Measurements from ENCODE around the gene FOXS1. TPM values are rescaled to one million over a fixed set of nuclear protein-coding genes. Genes with fewer than 3 reads are reported as not detected.

The FOXS1 gene
- total RNA-seq, 2 experiments from 2014 or later = not detected

DNA sequence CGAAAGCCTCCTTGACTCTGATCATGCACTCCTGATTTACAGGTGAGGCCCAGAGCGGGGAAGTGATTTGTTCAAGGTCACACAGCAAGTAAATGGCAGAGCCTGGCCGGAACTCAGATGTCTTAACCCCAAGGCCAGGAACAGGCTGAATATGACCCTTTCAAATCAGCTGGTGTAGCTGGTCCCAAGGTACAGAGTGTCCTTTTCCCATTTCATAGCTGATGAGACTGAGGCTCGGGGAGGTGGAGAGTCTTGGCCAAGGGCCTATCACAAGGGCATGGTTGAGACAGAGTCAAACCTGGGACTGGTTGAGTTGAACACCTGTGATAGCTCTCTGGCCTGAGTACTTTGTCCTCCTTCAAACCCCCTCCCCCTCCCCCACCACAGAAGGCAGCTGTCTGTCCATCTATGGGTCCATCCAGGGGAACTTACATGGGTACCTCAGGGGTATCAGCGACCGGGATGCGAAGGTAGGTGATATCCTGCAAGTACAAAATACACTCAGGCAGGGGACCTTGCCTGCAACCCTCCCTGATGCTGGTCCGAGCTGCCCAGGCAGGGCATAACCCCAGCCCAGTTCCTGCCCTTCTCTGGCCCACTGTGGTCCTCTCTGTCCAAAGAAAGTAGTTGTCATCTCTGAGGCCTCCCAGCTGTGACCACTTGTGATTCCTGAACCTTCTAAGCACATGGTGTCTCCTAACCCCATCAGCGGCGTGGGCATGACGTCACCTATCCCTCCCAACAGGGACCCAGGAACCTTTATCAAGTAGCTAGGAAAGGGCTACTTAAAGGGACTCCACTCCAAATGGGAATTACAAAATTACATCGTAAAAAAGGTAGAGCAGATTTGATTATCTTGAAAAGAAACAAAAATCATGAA lies 19.4 kb upstream of the FOXS1 start:
- POLR2A ChIA-PET = no interaction called here
- intact Hi-C loops (cut with micrococcal nuclease; ENCODE audit: unreplicated experiment) = no loop called here
- H2AFZ ChIP-seq (ENCODE audit: low read length) = no peak overlapping the region
- CTCF ChIA-PET (ENCODE audit: unreplicated experiment) = no interaction called here
- peaks cover 11% of the 10 kb centered on the region for H3K4me1 ChIP-seq (ENCODE audit: insufficient read depth, low read length, poor library complexity, severe bottlenecking)
- BruUV-seq (replicated peaks) = no TSS peak
- no peak overlapping the region for H3K4me2 ChIP-seq (ENCODE audit: low read length)
- H3K4me3 ChIP-seq (ENCODE audit: low read depth, low read length, poor library complexity, severe bottlenecking) = no peak overlapping the region
- no peak overlapping the region for H3K27ac ChIP-seq (ENCODE audit: low read depth, low read length, poor library complexity, severe bottlenecking)
- no peak for DNase-seq (ENCODE audit: low spot score)
- H3K9me2 ChIP-seq (ENCODE audit: insufficient read depth, low read length) = no peaks in the 10 kb centered on the region
- H3K9me3 ChIP-seq (ENCODE audit: low read length) = no peaks in the 10 kb centered on the region
- no peaks in the 10 kb centered on the region for H3K79me2 ChIP-seq (ENCODE audit: insufficient read depth, low read depth, low read length)
- no peaks in the 10 kb centered on the region for H3K36me3 ChIP-seq (ENCODE audit: insufficient read depth, low read length)
- no peaks in the 10 kb centered on the region for H4K20me1 ChIP-seq (ENCODE audit: insufficient read depth, low read length)
- TF ChIP-seq, protein P1, sequence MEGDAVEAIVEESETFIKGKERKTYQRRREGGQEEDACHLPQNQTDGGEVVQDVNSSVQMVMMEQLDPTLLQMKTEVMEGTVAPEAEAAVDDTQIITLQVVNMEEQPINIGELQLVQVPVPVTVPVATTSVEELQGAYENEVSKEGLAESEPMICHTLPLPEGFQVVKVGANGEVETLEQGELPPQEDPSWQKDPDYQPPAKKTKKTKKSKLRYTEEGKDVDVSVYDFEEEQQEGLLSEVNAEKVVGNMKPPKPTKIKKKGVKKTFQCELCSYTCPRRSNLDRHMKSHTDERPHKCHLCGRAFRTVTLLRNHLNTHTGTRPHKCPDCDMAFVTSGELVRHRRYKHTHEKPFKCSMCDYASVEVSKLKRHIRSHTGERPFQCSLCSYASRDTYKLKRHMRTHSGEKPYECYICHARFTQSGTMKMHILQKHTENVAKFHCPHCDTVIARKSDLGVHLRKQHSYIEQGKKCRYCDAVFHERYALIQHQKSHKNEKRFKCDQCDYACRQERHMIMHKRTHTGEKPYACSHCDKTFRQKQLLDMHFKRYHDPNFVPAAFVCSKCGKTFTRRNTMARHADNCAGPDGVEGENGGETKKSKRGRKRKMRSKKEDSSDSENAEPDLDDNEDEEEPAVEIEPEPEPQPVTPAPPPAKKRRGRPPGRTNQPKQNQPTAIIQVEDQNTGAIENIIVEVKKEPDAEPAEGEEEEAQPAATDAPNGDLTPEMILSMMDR (conservative IDR thresholded peaks at IDR 0.05; ENCODE audit: low read length) = no peak
- TF ChIP-seq EZH2phosphoT487 (IDR thresholded peaks at IDR 0.05; ENCODE audit: borderline replicate concordance, low read depth, low read length) = no peak

DNA sequence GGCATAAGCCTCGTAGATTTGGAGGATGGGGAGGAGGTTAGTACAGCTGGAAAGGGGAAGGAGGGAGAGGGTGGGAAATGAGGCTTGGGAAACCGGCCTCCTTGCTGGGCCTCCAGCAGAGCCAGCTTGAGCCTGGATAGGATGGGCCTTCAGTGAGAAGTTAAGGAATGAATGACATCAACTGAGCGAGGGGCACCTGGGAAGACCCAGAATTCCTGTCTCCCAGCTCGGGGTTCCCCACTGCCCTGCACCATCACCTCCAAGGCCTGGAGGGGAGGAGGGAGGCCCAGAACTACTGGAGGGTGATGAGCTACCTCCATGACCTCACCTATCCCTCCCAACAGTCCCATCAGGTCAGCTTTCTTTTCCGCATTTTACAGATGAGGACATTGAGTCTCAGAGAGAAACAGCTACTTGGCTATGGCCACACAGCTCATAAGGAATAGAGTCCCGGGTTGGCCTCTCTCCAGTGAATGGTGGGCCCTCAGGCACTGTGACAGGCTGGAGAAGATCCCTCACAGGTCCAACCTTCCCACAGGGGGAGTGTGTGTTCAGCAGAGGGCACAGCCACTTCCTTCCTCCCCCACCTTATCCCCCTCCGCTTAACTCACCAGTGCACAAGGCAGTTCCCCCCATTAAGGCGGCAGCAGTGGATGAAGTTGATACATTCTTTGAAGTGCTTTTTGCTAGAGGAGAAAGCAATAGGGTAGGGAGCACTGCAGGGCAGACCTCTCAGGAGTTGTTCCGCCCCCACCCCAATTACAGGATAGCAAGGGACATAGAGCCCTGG lies 18.1 kb upstream of the FOXS1 start:
- no peaks in the 10 kb centered on the region for H4K20me1 ChIP-seq (ENCODE audit: insufficient read depth, low read length)
- H2AFZ ChIP-seq (ENCODE audit: low read length) = no peak overlapping the region
- H3K9me3 ChIP-seq (ENCODE audit: low read length) = no peaks in the 10 kb centered on the region
- H3K9me2 ChIP-seq (ENCODE audit: insufficient read depth, low read length) = no peaks in the 10 kb centered on the region
- no peak overlapping the region for H3K4me2 ChIP-seq (ENCODE audit: low read length)
- H3K4me1 ChIP-seq (ENCODE audit: insufficient read depth, low read length, poor library complexity, severe bottlenecking) = peaks cover 17% of the 10 kb centered on the region
- DNase-seq (ENCODE audit: low spot score) = no peak
- no peaks in the 10 kb centered on the region for H3K36me3 ChIP-seq (ENCODE audit: insufficient read depth, low read length)
- no peaks in the 10 kb centered on the region for H3K79me2 ChIP-seq (ENCODE audit: insufficient read depth, low read depth, low read length)
- no peak overlapping the region for H3K4me3 ChIP-seq (ENCODE audit: low read depth, low read length, poor library complexity, severe bottlenecking)
- no TSS peak for BruUV-seq (replicated peaks)
- no peak for TF ChIP-seq EZH2phosphoT487 (IDR thresholded peaks at IDR 0.05; ENCODE audit: borderline replicate concordance, low read depth, low read length)
- TF ChIP-seq, protein P1 (conservative IDR thresholded peaks at IDR 0.05; ENCODE audit: low read length) = no peak
- intact Hi-C loops (cut with micrococcal nuclease; ENCODE audit: unreplicated experiment) = no loop called here
- CTCF ChIA-PET (ENCODE audit: unreplicated experiment) = interaction anchor here (1.2 kb wide), 1 partner anchor 11 kb away, joined by 4 read pairs; no protein-coding TSS in a partner anchor
- H3K27ac ChIP-seq (ENCODE audit: low read depth, low read length, poor library complexity, severe bottlenecking) = no peak overlapping the region
- POLR2A ChIA-PET = interaction anchor here (0.6 kb wide), 1 partner anchor 17 kb away, joined by 3 read pairs; no protein-coding TSS in a partner anchor
